Lung (tissue), 12 donors: Measurements from ENCODE around the gene SAMD11. TPM values are rescaled to one million over a fixed set of nuclear protein-coding genes. Genes with fewer than 3 reads are reported as not detected.
A peak's percentile ranks its signal among the peaks of the same experiment; 100 is the strongest.

Experiments
- ATAC-seq: fragments of 200-7000 bp; cut with Tn5 transposase; one replicate; pipeline ENCODE4 v1.9.1; 2020; ENCODE audit warnings: moderate number of reproducible peaks; ENCODE audit not compliant: insufficient read depth, low FRiP score
- DNase-seq, 3 donors: peaks; one replicate each; pipeline ENCODE4 v3.0.0-alpha.2; 2013 to 2017
- H3K27ac ChIP-seq, 2 donors: one replicate each; pipeline ENCODE4 v1.5.1; 2013; ENCODE audit warnings: mild to moderate bottlenecking in 2 of 2, moderate library complexity in 2 of 2, control low read depth in 1 of 2, inconsistent platforms in 1 of 2, low read depth in 1 of 2, low read length in 1 of 2
- H3K27me3 ChIP-seq, 3 donors: one replicate each; pipeline ENCODE4 v1.5.1; 2013; ENCODE audit warnings: low read length in 2 of 3; ENCODE audit not compliant: control insufficient read depth in 3 of 3, insufficient read depth in 3 of 3
- H3K36me3 ChIP-seq, 4 donors: one replicate each; pipeline ENCODE4 v1.5.1; 2013; ENCODE audit warnings: low read length in 4 of 4, mild to moderate bottlenecking in 1 of 4, moderate library complexity in 1 of 4; ENCODE audit not compliant: control insufficient read depth in 4 of 4, insufficient read depth in 4 of 4
- H3K4me1 ChIP-seq, 5 donors: one replicate each; pipeline ENCODE4 v1.5.1; 2013; ENCODE audit warnings: low read length in 5 of 5, mild to moderate bottlenecking in 2 of 5, moderate library complexity in 1 of 5; ENCODE audit not compliant: control insufficient read depth in 5 of 5, insufficient read depth in 5 of 5
- H3K4me3 ChIP-seq: one replicate; pipeline ENCODE4 v1.5.1; 2013; ENCODE audit warnings: mild to moderate bottlenecking, control low read depth, moderate library complexity
- H3K9ac ChIP-seq, 2 donors: one replicate each; pipeline ENCODE4 v1.5.1; 2013; ENCODE audit warnings: low read length in 2 of 2, control low read depth in 1 of 2; ENCODE audit not compliant: insufficient read depth in 1 of 2
- H3K9me3 ChIP-seq, 4 donors: one replicate each; pipeline ENCODE4 v1.5.1; 2013; ENCODE audit warnings: low read length in 3 of 4, mild to moderate bottlenecking in 1 of 4, moderate library complexity in 1 of 4; ENCODE audit not compliant: control insufficient read depth in 4 of 4, insufficient read depth in 3 of 4
- WGBS, 2 donors: extraction: QIAGEN DNeasy Blood & Tissue Kit; methylation state at CpG; one replicate each; pipeline ENCODE4 v1.1.7; 2013; 5-methylcytosine and 5-hydroxymethylcytosine counted together
- polyA plus RNA-seq, 2 donors: library from polyadenylated mRNA; stranded (reverse); fragments of 200-250 nt; gene quantifications; one replicate each; pipeline ENCODE4 v1.2.1, GENCODE V29; 2013
- total RNA-seq, 2 donors: library from RNA; depleted of rRNA in 1 of 2; stranded (reverse); fragments of >200 nt in 1 of 2; gene quantifications; one replicate each; pipeline ENCODE4 v1.2.1, GENCODE V29; 2014 to 2021
- TF ChIP-seq, protein P1 (sequence below): IDR thresholded peaks from 2 replicates; pipeline ENCODE4 v1.5.1; 2012; ENCODE audit warnings: mild to moderate bottlenecking; ENCODE audit errors: control extremely low read depth, extremely low read depth
- donor health status: control.
- donor health status: control.
- donor health status: Bipolar disorder and iron deficiency.
- donor health status: healthy.
- donor health status: DM: yes; HTN: yes; CAD: no.

SAMD11 gene
- total and polyA plus RNA-seq, 4 donors: 3.7 to 26.3 (median 5.8) TPM

DNA sequence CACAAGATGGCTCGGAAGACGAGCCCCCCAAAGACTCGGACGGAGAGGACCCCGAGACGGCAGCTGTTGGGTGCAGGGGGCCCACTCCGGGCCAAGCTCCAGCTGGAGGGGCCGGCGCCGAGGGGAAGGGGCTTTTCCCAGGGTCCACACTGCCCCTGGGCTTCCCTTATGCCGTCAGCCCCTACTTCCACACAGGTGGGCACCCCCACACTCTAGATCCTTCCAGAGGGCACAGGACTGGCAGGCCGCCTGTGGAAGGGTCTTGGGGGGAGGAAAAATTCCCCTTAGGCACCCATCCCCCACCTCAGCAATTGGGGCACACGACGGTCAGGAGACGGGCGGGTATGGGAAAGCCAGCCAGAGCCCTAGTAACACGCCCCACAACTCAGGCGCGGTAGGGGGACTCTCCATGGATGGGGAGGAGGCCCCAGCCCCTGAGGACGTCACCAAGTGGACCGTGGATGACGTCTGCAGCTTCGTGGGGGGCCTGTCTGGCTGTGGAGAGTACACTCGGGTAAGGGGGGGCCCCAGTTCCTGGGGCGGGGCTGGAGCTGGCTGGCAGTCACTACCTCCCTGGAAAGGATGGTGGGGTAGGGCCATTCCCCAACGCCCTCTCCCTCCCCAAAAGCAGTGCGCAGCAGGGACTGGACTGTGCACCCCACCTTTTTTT is 19.3 kb downstream of the SAMD11 start:
- Histone ChIP-seq H3K27me3 (peaks cover 0 to 6% (median 0%) of the 10 kb centered on the region in 3 donors), H3K36me3 (peaks cover 6 to 35% (median 17%) of the 10 kb centered on the region in 4 donors), H3K9me3 (peaks cover 0 to under 1% (median 0%) of the 10 kb centered on the region in 4 donors), H3K4me3 (no peak overlapping the region), H3K27ac (no peak overlapping the region), H3K4me1 (peaks cover 0 to 62% (median 22%) of the 10 kb centered on the region in 5 donors), H3K9ac (peak overlapping the region in 1 of 2 donors; percentile 42)
- ATAC-seq: no peak
- peak; percentile 86 to 88 (median 88) for DNase-seq
- WGBS, 2 donors: 17% methylated on average over 27 of the region's 27 CpGs
- TF ChIP-seq, protein P1, sequence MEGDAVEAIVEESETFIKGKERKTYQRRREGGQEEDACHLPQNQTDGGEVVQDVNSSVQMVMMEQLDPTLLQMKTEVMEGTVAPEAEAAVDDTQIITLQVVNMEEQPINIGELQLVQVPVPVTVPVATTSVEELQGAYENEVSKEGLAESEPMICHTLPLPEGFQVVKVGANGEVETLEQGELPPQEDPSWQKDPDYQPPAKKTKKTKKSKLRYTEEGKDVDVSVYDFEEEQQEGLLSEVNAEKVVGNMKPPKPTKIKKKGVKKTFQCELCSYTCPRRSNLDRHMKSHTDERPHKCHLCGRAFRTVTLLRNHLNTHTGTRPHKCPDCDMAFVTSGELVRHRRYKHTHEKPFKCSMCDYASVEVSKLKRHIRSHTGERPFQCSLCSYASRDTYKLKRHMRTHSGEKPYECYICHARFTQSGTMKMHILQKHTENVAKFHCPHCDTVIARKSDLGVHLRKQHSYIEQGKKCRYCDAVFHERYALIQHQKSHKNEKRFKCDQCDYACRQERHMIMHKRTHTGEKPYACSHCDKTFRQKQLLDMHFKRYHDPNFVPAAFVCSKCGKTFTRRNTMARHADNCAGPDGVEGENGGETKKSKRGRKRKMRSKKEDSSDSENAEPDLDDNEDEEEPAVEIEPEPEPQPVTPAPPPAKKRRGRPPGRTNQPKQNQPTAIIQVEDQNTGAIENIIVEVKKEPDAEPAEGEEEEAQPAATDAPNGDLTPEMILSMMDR: no peak

DNA sequence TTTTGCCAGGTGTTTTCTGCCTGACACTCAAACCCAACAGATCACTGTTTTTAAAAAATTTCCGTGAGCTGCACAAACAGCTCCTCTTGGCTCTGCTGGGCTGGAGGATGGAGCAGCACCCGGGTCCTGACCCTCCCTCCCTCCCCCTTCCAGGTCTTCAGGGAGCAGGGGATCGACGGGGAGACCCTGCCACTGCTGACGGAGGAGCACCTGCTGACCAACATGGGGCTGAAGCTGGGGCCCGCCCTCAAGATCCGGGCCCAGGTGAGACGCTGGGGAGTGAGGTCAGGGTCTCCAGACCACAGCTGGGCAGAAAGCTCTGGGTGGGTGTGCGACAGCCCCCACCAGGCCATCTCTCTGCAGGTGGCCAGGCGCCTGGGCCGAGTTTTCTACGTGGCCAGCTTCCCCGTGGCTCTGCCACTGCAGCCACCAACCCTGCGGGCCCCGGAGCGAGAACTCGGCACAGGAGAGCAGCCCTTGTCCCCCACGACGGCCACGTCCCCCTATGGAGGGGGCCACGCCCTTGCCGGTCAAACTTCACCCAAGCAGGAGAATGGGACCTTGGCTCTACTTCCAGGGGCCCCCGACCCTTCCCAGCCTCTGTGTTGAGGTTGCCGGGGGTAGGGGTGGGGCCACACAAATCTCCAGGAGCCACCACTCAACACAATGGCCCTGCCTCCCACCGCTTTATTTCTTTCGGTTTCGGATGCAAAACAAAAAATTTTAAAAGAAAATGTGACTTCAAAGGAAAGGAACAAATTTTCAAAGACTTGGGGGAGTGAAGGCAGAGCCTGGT is 20.0 kb downstream of the SAMD11 start:
- ATAC-seq (no peak), DNase-seq (no peak)
- TF ChIP-seq, protein P1: no peak
- no peak overlapping the region for H3K4me3 ChIP-seq
- no peaks in the 10 kb centered on the region for H3K9me3 ChIP-seq
- peaks cover 0 to 6% (median 0%) of the 10 kb centered on the region in 3 donors for H3K27me3 ChIP-seq
- H3K36me3 ChIP-seq: peaks cover 6 to 42% (median 17%) of the 10 kb centered on the region in 4 donors
- H3K4me1 ChIP-seq: peaks cover 0 to 56% (median 22%) of the 10 kb centered on the region in 5 donors
- 81 to 89% methylated on average over 27 of the region's 27 CpGs for WGBS, 2 donors
- no peak overlapping the region for H3K9ac ChIP-seq
- no peak overlapping the region for H3K27ac ChIP-seq

DNA sequence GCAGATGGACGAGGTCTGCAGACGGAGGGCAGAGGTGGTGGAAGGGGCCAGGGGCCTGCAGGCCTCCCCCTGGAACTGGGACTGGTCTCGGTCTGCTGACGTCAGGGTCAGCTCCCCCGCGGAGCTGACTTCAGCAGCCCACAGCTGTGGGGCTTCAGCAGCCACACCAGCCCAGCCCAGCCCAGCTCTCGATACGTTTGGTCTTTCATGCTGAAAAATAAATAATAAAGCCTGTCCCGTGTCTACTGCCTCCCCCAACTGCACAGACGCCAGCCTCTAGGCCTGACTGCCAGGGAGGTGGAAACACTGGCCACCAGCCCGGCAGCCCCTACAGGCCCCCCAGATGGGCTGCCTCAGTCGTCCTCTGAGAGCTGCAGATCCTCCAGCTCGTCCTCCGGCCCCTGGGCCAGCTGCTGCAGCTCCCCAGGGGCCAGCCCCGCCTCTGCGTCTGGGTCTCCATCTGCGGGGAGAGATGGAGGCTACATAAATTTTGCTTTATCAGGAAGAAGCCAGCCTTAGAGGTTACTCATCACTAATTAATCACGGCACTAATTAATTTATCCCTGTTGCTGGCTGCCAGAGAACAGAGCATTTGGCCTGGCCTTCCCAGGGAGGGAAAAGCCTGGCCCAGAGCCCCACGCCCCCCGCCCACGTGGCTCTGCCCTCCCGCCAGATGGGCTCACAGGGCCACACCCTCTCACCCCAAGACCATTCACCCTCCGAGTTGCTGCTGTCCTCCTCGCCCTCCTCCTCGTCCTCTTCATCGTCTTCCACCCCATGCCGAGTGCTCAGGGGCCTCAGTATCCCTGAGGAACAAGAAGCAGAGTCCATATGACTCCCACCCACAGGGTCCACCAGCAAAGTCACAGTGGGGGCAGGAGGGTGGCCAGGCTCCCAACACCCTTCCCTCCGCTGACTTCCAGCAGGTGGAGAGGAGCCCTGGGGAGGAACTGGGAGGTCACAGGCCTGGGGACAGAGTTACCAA is 20.9 kb downstream of the SAMD11 start:
- peaks cover 0 to 3% (median 0%) of the 10 kb centered on the region in 4 donors for H3K9me3 ChIP-seq
- H3K36me3 ChIP-seq: peaks cover 7 to 50% (median 23%) of the 10 kb centered on the region in 4 donors
- TF ChIP-seq, protein P1: no peak
- H3K4me3 ChIP-seq: no peak overlapping the region
- no peak overlapping the region for H3K9ac ChIP-seq
- WGBS, 2 donors: 76 to 84% methylated on average over 28 of the region's 28 CpGs
- ATAC-seq: no peak
- H3K4me1 ChIP-seq: peaks cover 0 to 47% (median 22%) of the 10 kb centered on the region in 5 donors
- peaks cover 0 to 4% (median 0%) of the 10 kb centered on the region in 3 donors for H3K27me3 ChIP-seq
- DNase-seq: peak; percentile 97 to 98 (median 98)
- H3K27ac ChIP-seq: no peak overlapping the region
